GM12891 (cell line): Measurements from ENCODE around the gene KSR1.

ENCODE experiments used
- DNase-seq: peaks from one replicate; pipeline ENCODE4 v3.0.0; 2011; ENCODE audit warnings: low spot score; ENCODE audit not compliant: insufficient read length
- FAIRE-seq: peaks from 2 replicates; lab custom pipeline; 2011; peaks lifted over from hg19 to GRCh38; lab: Jason Lieb, UNC
- PAX5 ChIP-seq: IDR thresholded peaks from 2 replicates; pipeline ENCODE4 v1.6.1; 2011; ENCODE audit warnings: low read length, moderate library complexity, mild to moderate bottlenecking; ENCODE audit not compliant: insufficient read depth, severe bottlenecking
- POLR2A ChIP-seq: IDR thresholded peaks from 2 replicates; pipeline ENCODE4 v1.6.1; 2011; ENCODE audit warnings: low read depth, low read length, control low read depth
- POLR2AphosphoS5 ChIP-seq: IDR thresholded peaks from 2 replicates; pipeline ENCODE4 v1.6.1; 2011; ENCODE audit warnings: low read depth, low read length, control low read depth
- POU2F2 ChIP-seq: IDR thresholded peaks from 2 replicates; pipeline ENCODE4 v1.6.1; 2011; ENCODE audit warnings: low read depth, mild to moderate bottlenecking, control low read depth, low read length, moderate library complexity
- SPI1 ChIP-seq: IDR thresholded peaks from 2 replicates; pipeline ENCODE4 v1.6.1; 2011; ENCODE audit warnings: low read depth, low read length, control low read depth
- TAF1 ChIP-seq: IDR thresholded peaks from 2 replicates; pipeline ENCODE4 v1.6.1; 2011; ENCODE audit warnings: low read depth, low read length, control low read depth

KSR1 gene

GRCh38 chr17:27566671-27567562, 110.7 kb downstream of the KSR1 start:
- no peak for TF ChIP-seq POLR2A
- FAIRE-seq = no peak
- DNase-seq = no peak

- TF ChIP-seq POU2F2 (no peak), TAF1 (no peak), SPI1 (no peak), POLR2A (no peak), PAX5 (no peak), POLR2AphosphoS5 (no peak)
- DNase-seq = no peak
- no peak for FAIRE-seq
Observed at GRCh38 chr17:27567563-27567859, 111.3 kb downstream of the KSR1 start.

- TF ChIP-seq POLR2A (no peak), SPI1 (no peak), PAX5 (no peak), TAF1 (no peak), POU2F2 (no peak), POLR2AphosphoS5 (no peak)
- FAIRE-seq = no peak
Observed at GRCh38 chr17:27568216-27568615, 112.0 kb downstream of the KSR1 start.

GRCh38 chr17:27568811-27569210, 112.6 kb downstream of the KSR1 start:
- TF ChIP-seq POLR2A = no peak
- no peak for TF ChIP-seq PAX5
- no peak for TF ChIP-seq POLR2AphosphoS5
- no peak for TF ChIP-seq POU2F2
- TF ChIP-seq TAF1 = no peak
- TF ChIP-seq SPI1 = no peak
- no peak for FAIRE-seq
- DNase-seq = no peak

More at GRCh38 chr17:27568216-27568615, 112.0 kb downstream of the KSR1 start:
- DNase-seq = no peak

GRCh38 chr17:27569257-27569722, 113.0 kb downstream of the KSR1 start:
- FAIRE-seq (peak; percentile 93), DNase-seq (peak; percentile 65)
- TF ChIP-seq POLR2AphosphoS5 (no peak), POLR2A (no peak), TAF1 (no peak), POU2F2 (no peak), SPI1 (no peak), PAX5 (no peak)

GRCh38 chr17:27569884-27570577, 113.8 kb downstream of the KSR1 start:
- FAIRE-seq = no peak
- DNase-seq = no peak
- TF ChIP-seq SPI1 (no peak), PAX5 (no peak), POU2F2 (no peak), POLR2A (no peak), TAF1 (no peak), POLR2AphosphoS5 (no peak)

GRCh38 chr17:27570578-27570914, 114.3 kb downstream of the KSR1 start:
- TF ChIP-seq PAX5 = no peak
- TF ChIP-seq POLR2AphosphoS5 = no peak
- no peak for TF ChIP-seq POU2F2
- TF ChIP-seq POLR2A = no peak
- no peak for TF ChIP-seq SPI1
- no peak for TF ChIP-seq TAF1
- DNase-seq (no peak), FAIRE-seq (no peak)

GRCh38 chr17:27571563-27572352, 115.5 kb downstream of the KSR1 start:
- no peak for FAIRE-seq
- no peak for TF ChIP-seq PAX5
- DNase-seq = no peak

GRCh38 chr17:27572665-27573064, 116.4 kb downstream of the KSR1 start:
- DNase-seq (no peak), FAIRE-seq (no peak)
- TF ChIP-seq PAX5 (no peak), POU2F2 (no peak), TAF1 (no peak), POLR2A (no peak), SPI1 (no peak), POLR2AphosphoS5 (no peak)

GRCh38 chr17:27573548-27573947, 117.3 kb downstream of the KSR1 start:
- DNase-seq = no peak
- TF ChIP-seq TAF1 = no peak
- TF ChIP-seq SPI1 = no peak
- TF ChIP-seq POLR2A = no peak
- no peak for TF ChIP-seq POU2F2
- TF ChIP-seq PAX5 = no peak
- TF ChIP-seq POLR2AphosphoS5 = no peak
- FAIRE-seq = no peak
